ENCODE data around the gene CCDC83. TPM values are rescaled to one million over a fixed set of nuclear protein-coding genes. Genes with fewer than 3 reads are reported as not detected.

The CCDC83 gene
- total and polyA plus RNA-seq, 2 donors (not counting 1 experiment from before 2014, with no cell fraction given), result under 0.01 TPM; not detected in 1

DNA sequence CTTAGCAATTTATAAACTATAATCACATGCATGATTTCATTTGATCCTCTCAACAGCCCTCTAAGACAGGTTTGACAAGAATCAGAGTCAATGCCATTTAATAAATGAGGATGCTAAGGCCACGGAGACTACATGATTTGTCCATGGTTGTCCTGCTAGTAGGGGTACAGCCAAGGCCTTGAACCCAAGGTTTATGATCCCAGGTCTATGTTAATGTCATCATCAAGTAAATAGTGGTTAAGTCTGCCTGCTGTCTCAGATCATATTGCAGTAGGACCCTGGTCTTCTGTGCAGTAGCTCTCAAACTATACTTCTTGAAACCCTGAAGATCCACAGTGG lies 26.6 kb upstream of the CCDC83 start:
- Histone ChIP-seq H3K4me3 (replicated peaks in 1 of 4; ENCODE audit: control extremely low read depth in 1 of 4, insufficient read depth in 1 of 4, low read depth in 3 of 4, low read length in 4 of 4) (no peak overlapping the region), H2AFZ (ENCODE audit: low read length) (no peak overlapping the region), H4K20me1 (ENCODE audit: control insufficient read depth, extremely low read depth, insufficient read depth, low read length) (no peaks in the 10 kb centered on the region), H3K9ac (ENCODE audit: insufficient read depth, low read length) (no peak overlapping the region), H3K27ac (ENCODE audit: insufficient read depth, low read length) (peak overlapping the region; percentile 80), H3K4me2 (ENCODE audit: extremely low read depth, insufficient read depth, low read length) (no peak overlapping the region), H3K27me3 (ENCODE audit: control insufficient read depth, insufficient read depth, low read length) (no peaks in the 10 kb centered on the region), H3K79me2 (ENCODE audit: control insufficient read depth, insufficient read depth, low read length) (no peaks in the 10 kb centered on the region), H3K36me3 (ENCODE audit: control insufficient read depth, insufficient read depth, low read length) (no peaks in the 10 kb centered on the region), H3K4me1 (ENCODE audit: control insufficient read depth, extremely low read depth, insufficient read depth, low read length) (peaks cover 29% of the 10 kb centered on the region), H3K9me3 (ENCODE audit: control insufficient read depth, insufficient read depth, low read depth, low read length) (no peaks in the 10 kb centered on the region)
- no peak for DNase-seq (ENCODE audit: low read depth in 2 of 2)
- TF ChIP-seq EZH2 (IDR thresholded peaks at IDR 0.05; ENCODE audit: low read length, missing control alignments), result no peak
- TF ChIP-seq, protein P1, sequence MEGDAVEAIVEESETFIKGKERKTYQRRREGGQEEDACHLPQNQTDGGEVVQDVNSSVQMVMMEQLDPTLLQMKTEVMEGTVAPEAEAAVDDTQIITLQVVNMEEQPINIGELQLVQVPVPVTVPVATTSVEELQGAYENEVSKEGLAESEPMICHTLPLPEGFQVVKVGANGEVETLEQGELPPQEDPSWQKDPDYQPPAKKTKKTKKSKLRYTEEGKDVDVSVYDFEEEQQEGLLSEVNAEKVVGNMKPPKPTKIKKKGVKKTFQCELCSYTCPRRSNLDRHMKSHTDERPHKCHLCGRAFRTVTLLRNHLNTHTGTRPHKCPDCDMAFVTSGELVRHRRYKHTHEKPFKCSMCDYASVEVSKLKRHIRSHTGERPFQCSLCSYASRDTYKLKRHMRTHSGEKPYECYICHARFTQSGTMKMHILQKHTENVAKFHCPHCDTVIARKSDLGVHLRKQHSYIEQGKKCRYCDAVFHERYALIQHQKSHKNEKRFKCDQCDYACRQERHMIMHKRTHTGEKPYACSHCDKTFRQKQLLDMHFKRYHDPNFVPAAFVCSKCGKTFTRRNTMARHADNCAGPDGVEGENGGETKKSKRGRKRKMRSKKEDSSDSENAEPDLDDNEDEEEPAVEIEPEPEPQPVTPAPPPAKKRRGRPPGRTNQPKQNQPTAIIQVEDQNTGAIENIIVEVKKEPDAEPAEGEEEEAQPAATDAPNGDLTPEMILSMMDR (conservative IDR thresholded peaks at IDR 0.05 in 1 of 2, IDR thresholded peaks at IDR 0.05 in 1 of 2; ENCODE audit: low read depth in 1 of 2, low read length in 2 of 2), result no peak

GRCh38 chr11:85829172-85829571 lies 26.0 kb upstream of the CCDC83 start:
- Histone ChIP-seq H3K27ac (ENCODE audit: insufficient read depth, low read length) (no peak overlapping the region), H3K36me3 (ENCODE audit: control insufficient read depth, insufficient read depth, low read length) (no peaks in the 10 kb centered on the region)
- TF ChIP-seq, protein P1 (conservative IDR thresholded peaks at IDR 0.05 in 1 of 2, IDR thresholded peaks at IDR 0.05 in 1 of 2; ENCODE audit: low read depth in 1 of 2, low read length in 2 of 2), result no peak
- TF ChIP-seq EZH2 (IDR thresholded peaks at IDR 0.05; ENCODE audit: low read length, missing control alignments), result no peak

GRCh38 chr11:85831050-85831449 lies 24.1 kb upstream of the CCDC83 start:
- Histone ChIP-seq H2AFZ (ENCODE audit: low read length) (no peak overlapping the region), H3K27me3 (ENCODE audit: control insufficient read depth, insufficient read depth, low read length) (no peaks in the 10 kb centered on the region), H3K9ac (ENCODE audit: insufficient read depth, low read length) (no peak overlapping the region), H3K4me2 (ENCODE audit: extremely low read depth, insufficient read depth, low read length) (no peak overlapping the region), H3K79me2 (ENCODE audit: control insufficient read depth, insufficient read depth, low read length) (no peaks in the 10 kb centered on the region), H3K4me1 (ENCODE audit: control insufficient read depth, extremely low read depth, insufficient read depth, low read length) (peaks cover 22% of the 10 kb centered on the region), H3K4me3 (replicated peaks in 1 of 4; ENCODE audit: control extremely low read depth in 1 of 4, insufficient read depth in 1 of 4, low read depth in 3 of 4, low read length in 4 of 4) (no peak overlapping the region), H3K9me3 (ENCODE audit: control insufficient read depth, insufficient read depth, low read depth, low read length) (no peaks in the 10 kb centered on the region), H3K27ac (ENCODE audit: insufficient read depth, low read length) (no peak overlapping the region), H4K20me1 (ENCODE audit: control insufficient read depth, extremely low read depth, insufficient read depth, low read length) (no peaks in the 10 kb centered on the region), H3K36me3 (ENCODE audit: control insufficient read depth, insufficient read depth, low read length) (no peaks in the 10 kb centered on the region)
- no peak for DNase-seq (ENCODE audit: low read depth in 2 of 2)
- no peak for TF ChIP-seq EZH2 (IDR thresholded peaks at IDR 0.05; ENCODE audit: low read length, missing control alignments)
- TF ChIP-seq, protein P1 (conservative IDR thresholded peaks at IDR 0.05 in 1 of 2, IDR thresholded peaks at IDR 0.05 in 1 of 2; ENCODE audit: low read depth in 1 of 2, low read length in 2 of 2), result no peak

More at GRCh38 chr11:85829172-85829571, 26.0 kb upstream of the CCDC83 start:
- DNase-seq (ENCODE audit: low read depth in 2 of 2), result no peak
- H3K27me3 ChIP-seq (ENCODE audit: control insufficient read depth, insufficient read depth, low read length), result no peaks in the 10 kb centered on the region
- H3K9ac ChIP-seq (ENCODE audit: insufficient read depth, low read length), result no peak overlapping the region
- no peaks in the 10 kb centered on the region for H3K79me2 ChIP-seq (ENCODE audit: control insufficient read depth, insufficient read depth, low read length)
- no peak overlapping the region for H2AFZ ChIP-seq (ENCODE audit: low read length)
- H3K4me3 ChIP-seq (replicated peaks in 1 of 4; ENCODE audit: control extremely low read depth in 1 of 4, insufficient read depth in 1 of 4, low read depth in 3 of 4, low read length in 4 of 4), result no peak overlapping the region
- no peaks in the 10 kb centered on the region for H4K20me1 ChIP-seq (ENCODE audit: control insufficient read depth, extremely low read depth, insufficient read depth, low read length)
- peaks cover 27% of the 10 kb centered on the region for H3K4me1 ChIP-seq (ENCODE audit: control insufficient read depth, extremely low read depth, insufficient read depth, low read length)
- no peak overlapping the region for H3K4me2 ChIP-seq (ENCODE audit: extremely low read depth, insufficient read depth, low read length)
- no peaks in the 10 kb centered on the region for H3K9me3 ChIP-seq (ENCODE audit: control insufficient read depth, insufficient read depth, low read depth, low read length)

Data from fibroblast of lung (primary cell).